ENCODE measurements around the gene CDH15. TPM values are rescaled to one million over a fixed set of nuclear protein-coding genes. Genes with fewer than 3 reads are reported as not detected.
A peak's percentile ranks its signal among the peaks of the same experiment; 100 is the strongest.
"Not testable (repeated sequence)": the region's sequence is repeated elsewhere in the genome, so short reads cannot be mapped to it uniquely, and the experiment has no call there.

The CDH15 gene
- total RNA-seq, 1 donor from 2014 or later = 0.27 TPM

DNA sequence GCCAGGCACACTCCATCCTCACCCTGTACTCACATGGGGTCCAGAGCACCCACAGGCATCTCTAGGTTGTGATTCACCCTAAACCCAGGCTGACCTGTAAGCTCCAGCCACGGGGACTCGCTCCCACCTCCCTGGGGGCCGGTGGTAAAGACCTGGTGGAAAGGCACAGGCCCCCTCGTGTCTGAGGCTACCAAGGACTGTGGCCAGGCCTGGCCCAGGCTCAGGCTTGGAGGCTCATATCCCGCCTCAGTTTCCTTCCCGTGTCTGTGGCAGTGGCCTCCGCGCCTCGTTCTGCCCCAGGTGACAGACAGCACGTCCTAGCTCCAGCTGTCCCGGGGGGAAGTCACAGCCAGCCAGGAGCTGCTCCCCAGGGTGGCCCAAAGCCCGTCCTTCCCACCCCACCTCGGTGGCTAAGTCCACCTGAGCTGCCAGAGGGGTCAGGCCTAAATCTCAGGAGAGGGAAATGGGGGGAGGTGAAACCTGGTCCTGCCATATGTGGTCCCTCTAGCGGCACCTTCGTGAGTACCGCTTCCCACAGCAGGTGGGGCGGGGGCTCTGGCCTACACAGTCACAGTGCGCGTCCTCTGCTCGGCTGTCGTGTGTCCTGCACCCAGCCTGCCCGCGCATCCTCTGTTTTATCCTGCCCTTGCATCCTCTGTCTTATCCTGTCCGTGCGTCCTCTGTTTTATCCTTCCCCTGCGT lies 12.6 kb downstream of the CDH15 start:
- DNase-seq (ENCODE audit: low spot score) = no peak
- intact Hi-C loops (cut with DNase I) = no loop called here

DNA sequence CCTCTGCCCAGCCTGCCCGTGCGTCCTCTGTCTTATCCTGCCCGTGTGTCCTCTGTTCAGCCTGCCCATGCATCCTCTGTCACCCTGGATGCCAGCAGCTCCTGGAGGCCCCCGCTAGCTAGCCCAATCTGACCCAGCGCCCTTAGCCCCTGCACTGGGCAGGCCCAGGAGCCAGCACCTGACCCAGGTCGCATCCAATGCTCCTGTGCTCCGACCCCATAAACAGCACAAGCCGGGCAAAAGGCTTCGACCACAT lies 13.1 kb downstream of the CDH15 start:
- no peak for DNase-seq (ENCODE audit: low spot score)
- intact Hi-C loops (cut with DNase I) = no loop called here

DNA sequence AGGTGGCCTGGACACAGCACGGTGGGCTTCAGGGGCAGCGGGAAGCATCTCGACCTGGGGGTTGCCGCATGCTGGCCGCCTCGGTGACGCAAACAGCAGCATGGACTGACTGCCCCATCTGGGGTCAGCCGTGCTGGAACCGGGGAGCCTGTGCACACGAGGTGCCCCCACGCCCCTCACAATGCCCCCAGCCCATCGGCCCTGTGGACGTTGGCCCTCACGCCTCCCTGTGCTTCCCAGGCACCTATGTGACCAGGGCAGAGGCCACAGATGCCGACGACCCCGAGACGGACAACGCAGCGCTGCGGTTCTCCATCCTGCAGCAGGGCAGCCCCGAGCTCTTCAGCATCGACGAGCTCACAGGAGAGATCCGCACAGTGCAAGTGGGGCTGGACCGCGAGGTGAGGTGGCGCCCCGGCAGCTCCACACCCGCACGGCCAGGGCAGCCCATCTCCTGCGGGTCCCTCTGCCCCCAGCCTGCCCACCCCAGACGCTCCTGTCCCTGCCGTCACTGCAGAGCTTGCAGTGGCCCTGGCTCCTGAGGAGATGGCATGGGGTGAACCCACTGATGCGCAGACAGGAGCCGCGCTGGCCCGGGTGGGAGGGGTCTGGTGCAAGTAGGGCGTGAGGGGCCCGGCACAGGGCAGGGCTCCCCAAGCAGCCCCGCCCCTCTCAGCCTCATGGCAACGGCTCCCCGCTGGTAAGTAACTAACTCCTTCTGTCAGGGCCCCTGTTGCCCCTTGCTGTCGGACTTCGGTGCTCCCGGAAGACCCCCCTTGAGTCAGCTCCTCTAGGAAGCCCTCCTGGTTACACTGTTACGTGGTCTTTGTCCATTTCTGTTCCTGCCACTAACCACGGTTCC lies 13.6 kb downstream of the CDH15 start:
- no peak for DNase-seq (ENCODE audit: low spot score)
- intact Hi-C loops (cut with DNase I) = no loop called here

DNA sequence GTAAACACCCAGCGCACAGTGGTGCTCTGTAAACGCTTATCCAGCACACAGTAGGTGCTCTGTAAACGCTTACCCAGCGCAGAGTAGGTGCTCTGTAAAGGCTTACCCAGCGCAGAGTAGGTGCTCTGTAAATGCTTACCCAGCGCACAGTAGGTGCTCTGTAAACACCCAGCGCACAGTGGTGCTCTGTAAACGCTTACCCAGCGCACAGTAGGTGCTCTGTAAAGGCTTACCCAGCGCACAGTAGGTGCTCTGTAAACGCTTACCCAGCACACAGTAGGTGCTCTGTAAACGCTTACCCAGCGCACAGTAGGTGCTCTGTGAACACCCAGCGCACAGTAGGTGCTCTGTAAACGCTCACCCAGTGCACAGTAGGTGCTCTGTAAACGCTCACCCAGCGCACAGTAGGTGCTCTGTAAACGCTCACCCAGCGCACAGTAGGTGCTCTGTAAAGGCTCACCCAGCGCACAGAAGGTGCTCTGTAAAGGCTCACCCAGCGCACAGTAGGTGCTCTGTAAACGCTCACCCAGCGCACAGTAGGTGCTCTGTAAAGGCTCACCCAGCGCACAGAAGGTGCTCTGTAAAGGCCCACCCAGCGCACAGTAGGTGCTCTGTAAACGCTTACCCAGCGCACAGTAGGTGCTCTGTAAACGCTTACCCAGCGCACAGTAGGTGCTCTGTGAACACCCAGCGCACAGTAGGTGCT lies 14.5 kb downstream of the CDH15 start:
- intact Hi-C loops (cut with DNase I); DNase-seq (ENCODE audit: low spot score): not testable (repeated sequence)

DNA sequence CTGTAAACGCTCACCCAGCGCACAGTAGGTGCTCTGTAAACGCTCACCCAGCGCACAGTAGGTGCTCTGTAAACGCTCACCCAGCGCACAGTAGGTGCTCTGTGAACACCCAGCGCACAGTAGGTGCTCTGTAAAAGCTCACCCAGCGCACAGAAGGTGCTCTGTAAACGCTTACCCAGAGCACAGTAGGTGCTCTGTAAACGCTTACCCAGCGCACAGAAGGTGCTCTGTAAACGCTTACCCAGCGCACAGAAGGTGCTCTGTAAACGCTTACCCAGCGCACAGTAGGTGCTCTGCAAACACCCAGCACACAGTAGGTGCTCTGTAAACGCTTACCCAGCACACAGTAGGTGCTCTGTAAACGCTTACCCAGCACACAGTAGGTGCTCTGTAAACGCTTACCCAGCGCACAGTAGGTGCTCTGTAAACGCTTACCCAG lies 15.1 kb downstream of the CDH15 start:
- intact Hi-C loops (cut with DNase I); DNase-seq (ENCODE audit: low spot score): not testable (repeated sequence)

DNA sequence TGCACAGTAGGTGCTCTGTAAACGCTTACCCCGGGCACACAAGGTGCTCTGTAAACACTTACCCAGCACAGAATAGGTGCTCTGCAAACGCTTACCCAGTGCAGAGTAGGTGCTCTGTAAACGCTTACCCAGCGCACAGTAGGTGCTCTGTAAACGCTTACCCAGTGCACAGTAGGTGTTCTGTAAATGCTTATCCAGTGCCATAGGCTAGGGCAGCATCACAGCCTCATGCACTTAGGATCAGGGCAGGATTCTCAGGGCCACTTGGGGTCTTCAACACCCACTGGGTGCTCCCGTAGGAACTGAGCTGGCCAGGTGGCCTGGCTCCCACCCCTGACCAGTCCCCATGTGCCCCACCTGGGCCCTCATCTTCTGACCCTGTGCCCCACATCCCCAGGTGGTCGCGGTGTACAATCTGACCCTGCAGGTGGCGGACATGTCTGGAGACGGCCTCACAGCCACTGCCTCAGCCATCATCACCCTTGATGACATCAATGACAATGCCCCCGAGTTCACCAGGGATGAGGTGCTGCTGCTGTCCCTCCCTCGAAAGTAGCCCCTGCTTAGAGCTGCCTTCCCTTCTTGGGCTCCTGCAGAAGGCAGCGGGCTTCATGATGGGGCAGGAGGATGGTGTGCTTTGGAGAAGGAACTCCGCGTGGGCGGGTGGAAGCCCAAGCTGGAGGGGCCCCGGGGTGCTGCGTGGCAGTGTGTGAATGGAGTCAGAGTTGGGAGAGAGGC lies 15.7 kb downstream of the CDH15 start:
- DNase-seq (ENCODE audit: low spot score) = no peak
- intact Hi-C loops (cut with DNase I) = no loop called here

DNA sequence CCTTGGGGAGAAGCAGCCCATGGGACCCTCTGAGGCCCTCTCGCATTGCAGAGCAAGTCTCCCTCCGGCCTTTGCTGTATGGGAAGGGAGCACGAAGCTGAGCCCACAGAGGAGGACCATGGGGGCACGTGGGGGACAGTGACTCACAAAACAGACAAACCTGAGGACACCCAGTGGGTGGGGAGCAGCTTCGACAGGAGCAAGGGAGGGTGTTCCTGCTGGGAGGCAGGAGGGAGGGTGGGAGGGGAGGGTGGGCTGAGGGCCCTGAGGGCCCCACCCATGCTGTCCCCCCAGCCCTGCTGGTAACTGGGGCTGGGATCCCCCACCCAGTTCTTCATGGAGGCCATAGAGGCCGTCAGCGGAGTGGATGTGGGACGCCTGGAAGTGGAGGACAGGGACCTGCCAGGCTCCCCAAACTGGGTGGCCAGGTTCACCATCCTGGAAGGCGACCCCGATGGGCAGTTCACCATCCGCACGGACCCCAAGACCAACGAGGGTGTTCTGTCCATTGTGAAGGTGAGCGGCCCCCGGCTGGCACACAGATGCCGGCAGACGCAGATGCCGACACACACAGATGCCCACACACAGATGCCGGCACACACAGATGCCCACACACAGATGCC lies 16.3 kb downstream of the CDH15 start:
- no peak for DNase-seq (ENCODE audit: low spot score)
- intact Hi-C loops (cut with DNase I) = no loop called here

DNA sequence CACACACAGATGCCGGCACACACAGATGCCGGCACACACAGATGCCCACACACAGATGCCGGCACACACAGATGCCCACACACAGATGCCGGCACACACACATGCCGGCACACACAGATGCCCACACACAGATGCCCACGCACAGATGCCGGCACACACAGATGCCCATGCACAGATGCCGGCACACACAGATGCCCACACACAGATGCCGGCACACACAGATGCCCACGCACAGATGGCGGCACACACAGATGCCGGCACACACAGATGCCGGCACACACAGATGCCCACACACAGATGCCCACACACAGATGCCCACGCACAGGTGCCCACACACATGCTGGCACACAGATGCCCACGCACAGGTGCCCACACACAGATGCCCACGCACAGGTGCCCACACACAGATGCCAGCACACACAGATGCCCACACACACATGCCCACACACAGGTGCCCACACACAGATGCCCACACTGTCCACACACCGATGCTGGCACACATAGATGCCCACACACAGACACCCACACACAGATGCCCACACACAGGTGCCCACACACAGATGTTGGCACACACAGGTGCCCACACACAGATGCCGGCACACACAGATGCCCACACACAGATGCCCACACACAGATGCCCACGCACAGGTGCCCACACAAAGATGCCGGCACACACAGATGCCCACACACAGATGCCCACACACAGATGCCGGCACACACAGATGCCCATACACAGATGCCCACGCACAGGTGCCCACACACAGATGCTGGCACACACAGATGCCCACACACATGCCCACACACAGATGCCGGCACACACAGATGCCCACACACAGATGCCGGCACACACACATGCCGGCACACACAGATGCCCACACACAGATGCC lies 17.2 kb downstream of the CDH15 start:
- DNase-seq (ENCODE audit: low spot score); intact Hi-C loops (cut with DNase I): not testable (repeated sequence)

DNA sequence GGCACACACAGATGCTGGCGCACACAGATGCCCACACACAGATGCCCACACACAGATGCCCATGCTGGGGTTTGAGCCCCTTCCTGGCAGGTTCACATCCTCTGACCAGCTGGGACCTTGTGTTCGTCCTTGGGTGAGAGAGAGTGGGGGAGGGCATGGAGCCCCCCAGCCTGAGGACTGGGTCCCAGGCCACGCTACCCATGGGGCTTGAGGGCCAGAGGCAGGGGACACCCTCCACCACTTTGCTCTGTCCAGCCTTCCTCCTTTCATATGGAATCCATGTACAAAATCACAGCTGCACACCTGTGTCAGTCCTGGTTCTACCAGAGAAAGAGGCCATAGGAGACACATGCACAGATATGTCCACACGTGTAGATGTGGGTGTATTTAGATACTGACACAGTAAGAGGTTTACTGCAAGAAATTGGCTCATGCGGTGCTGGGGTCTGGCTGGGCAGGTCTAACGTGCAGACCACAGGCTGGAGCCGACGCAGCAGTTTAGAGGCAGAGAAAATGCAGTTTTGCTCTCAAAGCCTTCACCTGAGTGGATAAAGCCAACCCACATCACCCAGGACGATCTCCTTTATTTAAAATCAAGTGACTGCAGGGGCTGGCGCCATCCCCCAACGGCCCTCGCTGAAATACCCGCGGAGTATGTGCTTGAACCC lies 17.9 kb downstream of the CDH15 start:
- no peak for DNase-seq (ENCODE audit: low spot score)

DNA sequence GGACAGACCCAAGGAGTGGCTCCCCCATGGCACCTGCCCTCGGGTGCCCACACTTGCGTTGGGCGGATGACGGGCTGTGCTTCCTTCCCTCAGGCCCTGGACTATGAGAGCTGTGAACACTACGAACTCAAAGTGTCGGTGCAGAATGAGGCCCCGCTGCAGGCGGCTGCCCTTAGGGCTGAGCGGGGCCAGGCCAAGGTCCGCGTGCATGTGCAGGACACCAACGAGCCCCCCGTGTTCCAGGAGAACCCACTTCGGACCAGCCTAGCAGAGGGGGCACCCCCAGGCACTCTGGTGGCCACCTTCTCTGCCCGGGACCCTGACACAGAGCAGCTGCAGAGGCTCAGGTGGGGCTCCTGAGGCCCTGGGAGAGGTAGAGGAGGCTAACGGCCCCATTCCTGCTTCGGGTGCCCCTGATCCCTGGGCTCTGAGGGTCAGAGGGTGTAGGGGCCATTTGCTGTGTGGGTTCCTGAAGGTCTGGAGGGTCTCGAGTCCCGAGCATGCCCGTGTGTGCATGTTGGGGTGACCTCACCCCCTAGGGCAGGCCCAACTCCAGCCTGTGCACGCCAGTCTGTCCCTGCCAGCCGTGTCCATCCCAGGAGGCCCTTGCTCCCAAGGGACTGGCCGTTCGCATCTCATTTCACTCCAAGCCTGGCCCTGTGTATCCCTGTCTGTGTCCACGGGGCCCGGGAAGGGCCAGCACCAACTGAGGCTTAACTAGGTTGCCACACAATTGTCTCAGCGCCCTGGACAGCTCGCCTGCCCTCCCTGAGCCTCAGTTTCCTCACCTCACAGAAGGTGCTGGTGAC lies 18.8 kb downstream of the CDH15 start:
- DNase-seq (ENCODE audit: low spot score) = no peak
- intact Hi-C loops (cut with DNase I) = no loop called here

More for the DNA sequence above, 17.9 kb downstream of the CDH15 start:
- intact Hi-C loops (cut with DNase I) = no loop called here

DNA sequence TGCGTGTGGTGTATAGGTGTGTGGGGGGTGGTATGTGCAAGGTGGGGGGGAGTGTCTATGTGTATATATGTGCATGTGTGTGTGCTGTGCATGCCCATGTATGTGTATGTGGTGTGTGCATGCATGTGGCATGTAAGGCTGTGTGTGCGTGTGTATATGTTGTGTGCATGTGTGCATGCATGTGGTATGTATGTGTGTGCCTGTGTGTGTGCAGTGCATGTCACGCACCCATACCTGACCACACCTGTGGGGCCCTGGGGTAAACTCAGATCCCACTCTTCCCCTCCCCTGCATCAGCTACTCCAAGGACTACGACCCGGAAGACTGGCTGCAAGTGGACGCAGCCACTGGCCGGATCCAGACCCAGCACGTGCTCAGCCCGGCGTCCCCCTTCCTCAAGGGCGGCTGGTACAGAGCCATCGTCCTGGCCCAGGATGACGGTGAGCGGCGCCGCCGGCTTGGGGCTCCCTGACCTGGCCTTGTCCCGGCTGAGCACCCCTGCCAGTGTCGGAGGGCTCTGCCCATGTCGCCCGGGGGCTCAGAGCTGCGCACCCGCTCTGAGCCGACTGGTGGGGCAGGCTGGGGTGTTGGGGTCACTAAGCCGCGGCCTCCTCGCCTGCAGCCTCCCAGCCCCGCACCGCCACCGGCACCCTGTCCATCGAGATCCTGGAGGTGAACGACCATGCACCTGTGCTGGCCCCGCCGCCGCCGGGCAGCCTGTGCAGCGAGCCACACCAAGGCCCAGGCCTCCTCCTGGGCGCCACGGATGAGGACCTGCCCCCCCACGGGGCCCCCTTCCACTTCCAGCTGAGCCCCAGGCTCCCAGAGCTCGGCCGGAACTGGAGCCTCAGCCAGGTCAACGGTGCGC lies 19.7 kb downstream of the CDH15 start:
- intact Hi-C loops (cut with DNase I) = no loop called here

DNA sequence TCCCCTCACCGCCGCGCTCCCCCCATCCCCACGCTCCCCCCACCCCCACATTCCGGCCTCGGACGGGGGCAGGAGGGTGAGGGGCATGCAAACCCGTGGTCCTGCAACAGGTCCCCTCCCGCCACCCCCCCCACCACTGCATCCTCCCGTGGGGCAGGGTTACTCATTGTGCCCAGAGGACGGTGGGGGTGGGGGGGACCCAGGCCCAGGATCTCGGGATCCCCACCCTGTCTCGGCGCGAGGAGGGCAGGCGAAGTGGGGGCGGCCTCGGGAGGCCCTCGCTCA lies 20.3 kb downstream of the CDH15 start:
- intact Hi-C loops (cut with DNase I) = no loop called here
- DNase-seq (ENCODE audit: low spot score) = no peak

More for the DNA sequence above, 19.7 kb downstream of the CDH15 start:
- DNase-seq (ENCODE audit: low spot score) = no peak

DNA sequence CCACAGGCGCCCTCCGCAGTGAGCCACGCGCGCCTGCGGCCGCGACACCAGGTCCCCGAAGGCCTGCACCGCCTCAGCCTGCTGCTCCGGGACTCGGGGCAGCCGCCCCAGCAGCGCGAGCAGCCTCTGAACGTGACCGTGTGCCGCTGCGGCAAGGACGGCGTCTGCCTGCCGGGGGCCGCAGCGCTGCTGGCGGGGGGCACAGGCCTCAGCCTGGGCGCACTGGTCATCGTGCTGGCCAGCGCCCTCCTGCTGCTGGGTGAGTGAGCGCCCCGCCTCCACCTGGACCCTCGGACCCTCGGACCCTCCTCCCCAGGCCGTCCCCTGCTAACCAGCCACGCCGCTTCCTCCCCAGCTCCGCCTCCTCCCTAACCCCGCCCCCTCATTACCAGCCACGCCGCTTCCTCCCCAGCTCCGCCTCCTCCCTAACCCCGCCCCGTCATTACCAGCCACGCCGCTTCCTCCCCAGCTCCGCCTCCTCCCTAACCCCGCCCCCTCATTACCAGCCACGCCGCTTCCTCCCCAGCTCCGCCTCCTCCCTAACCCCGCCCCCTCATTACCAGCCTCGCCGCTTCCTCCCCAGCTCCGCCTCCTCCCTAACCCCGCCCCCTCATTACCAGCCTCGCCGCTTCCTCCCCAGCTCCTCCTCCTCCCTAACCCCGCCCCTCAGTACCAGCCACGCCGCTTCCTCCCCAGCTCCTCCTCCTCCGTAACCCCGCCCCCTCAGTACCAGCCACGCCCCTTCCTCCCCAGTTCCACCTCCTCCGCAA lies 20.8 kb downstream of the CDH15 start:
- intact Hi-C loops (cut with DNase I) = not testable (repeated sequence)

DNA sequence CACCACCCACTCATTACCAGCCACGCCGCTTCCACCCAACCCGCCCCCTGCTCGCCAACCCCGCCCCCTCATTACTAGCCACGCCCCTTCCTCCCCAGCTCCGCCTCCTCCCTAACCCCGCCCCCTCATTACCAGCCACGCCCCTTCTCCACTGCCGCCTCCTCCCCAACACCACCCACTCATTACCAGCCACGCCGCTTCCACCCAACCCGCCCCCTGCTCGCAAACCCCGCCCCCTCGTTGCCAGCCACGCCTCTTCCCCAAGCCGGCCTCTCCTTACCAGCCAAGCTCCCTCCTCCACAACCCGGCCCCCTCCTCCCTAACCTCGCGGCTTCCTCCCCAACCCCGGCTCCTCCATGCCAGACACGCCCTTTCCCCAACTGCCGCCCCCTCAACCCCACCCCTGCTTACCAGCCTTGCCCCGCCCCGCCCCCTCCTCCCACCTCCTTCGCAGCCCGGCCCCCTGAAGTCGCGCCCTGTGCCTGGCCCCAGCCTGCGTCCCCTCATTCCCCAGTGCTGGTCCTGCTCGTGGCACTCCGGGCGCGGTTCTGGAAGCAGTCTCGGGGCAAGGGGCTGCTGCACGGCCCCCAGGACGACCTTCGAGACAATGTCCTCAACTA lies 21.5 kb downstream of the CDH15 start:
- intact Hi-C loops (cut with DNase I) = no loop called here
- peak; percentile 84 for DNase-seq (ENCODE audit: low spot score)

More for the DNA sequence above, 20.8 kb downstream of the CDH15 start:
- DNase-seq (ENCODE audit: low spot score) = peak; percentile 89

DNA sequence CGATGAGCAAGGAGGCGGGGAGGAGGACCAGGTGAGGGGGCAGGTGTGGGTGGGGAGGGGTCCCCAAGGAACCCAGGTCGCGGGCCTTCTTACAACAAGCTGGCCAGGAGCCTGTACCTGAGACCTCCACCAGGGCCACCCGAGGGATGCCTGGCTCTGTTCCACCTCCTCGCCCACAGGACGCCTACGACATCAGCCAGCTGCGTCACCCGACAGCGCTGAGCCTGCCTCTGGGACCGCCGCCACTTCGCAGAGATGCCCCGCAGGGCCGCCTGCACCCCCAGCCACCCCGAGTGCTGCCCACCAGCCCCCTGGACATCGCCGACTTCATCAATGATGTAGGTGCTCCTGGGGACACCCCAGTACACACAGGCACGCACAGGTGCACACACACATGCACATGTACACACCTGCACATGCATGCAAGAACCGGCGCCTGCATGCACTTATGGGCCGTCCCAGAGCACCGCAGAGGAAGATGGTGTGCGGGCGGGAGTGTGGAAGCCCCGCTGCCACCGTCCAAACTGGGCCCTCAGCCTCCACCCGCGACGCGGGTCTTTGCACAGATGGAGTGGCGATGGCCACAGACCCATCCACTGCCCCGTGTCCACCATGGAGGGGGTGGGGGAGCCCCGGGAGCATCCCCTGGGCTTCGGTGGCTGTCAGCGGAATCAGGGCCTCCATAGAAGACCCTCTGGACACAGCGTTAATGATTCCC lies 22.2 kb downstream of the CDH15 start:
- intact Hi-C loops (cut with DNase I) = no loop called here
- DNase-seq (ENCODE audit: low spot score) = no peak

All from cardiac septum (tissue), 1 donor.